LoVo (cell line): ENCODE data around the gene PSMB1.
A peak's percentile ranks its signal among the peaks of the same experiment; 100 is the strongest.
"Not testable (repeated sequence)": the region's sequence is repeated elsewhere in the genome, so short reads cannot be mapped to it uniquely, and the experiment has no call there.

Experiments
- DNase-seq: peaks from one replicate; pipeline ENCODE4 v3.0.0-alpha.2; 2016; ENCODE audit warnings: low spot score

Gene PSMB1

GRCh38 chr6:170535004-170535403, 18.1 kb downstream of the PSMB1 start:
- DNase-seq: no peak

- DNase-seq: no peak
Observed at GRCh38 chr6:170533792-170534191, 19.3 kb downstream of the PSMB1 start.

GRCh38 chr6:170532867-170533488, 20.1 kb downstream of the PSMB1 start:
- no peak for DNase-seq

- DNase-seq: peak; percentile 65
Observed at GRCh38 chr6:170529839-170530469, 23.2 kb downstream of the PSMB1 start.

- DNase-seq: not testable (repeated sequence)
Observed at GRCh38 chr6:170527995-170528394, 25.1 kb downstream of the PSMB1 start.

GRCh38 chr6:170525795-170526194, 27.3 kb downstream of the PSMB1 start:
- no peak for DNase-seq

- DNase-seq: no peak
Observed at GRCh38 chr6:170524172-170524502, 29.0 kb downstream of the PSMB1 start.

GRCh38 chr6:170523256-170524171, 29.6 kb downstream of the PSMB1 start:
- DNase-seq: no peak

GRCh38 chr6:170522565-170523183, 30.4 kb downstream of the PSMB1 start:
- DNase-seq: no peak

GRCh38 chr6:170516783-170517616, 36.1 kb downstream of the PSMB1 start:
- peak; percentile 50 for DNase-seq

- no peak for DNase-seq
Observed at GRCh38 chr6:170514908-170515307, 38.2 kb downstream of the PSMB1 start.

- DNase-seq: no peak
Observed at GRCh38 chr6:170512249-170512648, 40.9 kb downstream of the PSMB1 start.

- DNase-seq: no peak
Observed at GRCh38 chr6:170510631-170511030, 42.5 kb downstream of the PSMB1 start.

- no peak for DNase-seq
Observed at GRCh38 chr6:170509723-170510018, 43.4 kb downstream of the PSMB1 start.

GRCh38 chr6:170508892-170509722, 44.0 kb downstream of the PSMB1 start:
- not testable (repeated sequence) for DNase-seq

GRCh38 chr6:170508275-170508674, 44.8 kb downstream of the PSMB1 start:
- DNase-seq: not testable (repeated sequence)

- not testable (repeated sequence) for DNase-seq
Observed at GRCh38 chr6:170507728-170508127, 45.4 kb downstream of the PSMB1 start.

- DNase-seq: no peak
Observed at GRCh38 chr6:170506446-170506845, 46.7 kb downstream of the PSMB1 start.

GRCh38 chr6:170505306-170505705, 47.8 kb downstream of the PSMB1 start:
- DNase-seq: peak; percentile 6

- no peak for DNase-seq
Observed at GRCh38 chr6:170504479-170504878, 48.6 kb downstream of the PSMB1 start.

- DNase-seq: no peak
Observed at GRCh38 chr6:170503414-170503761, 49.7 kb downstream of the PSMB1 start.
